ENCODE data around the gene AHRR. TPM values are rescaled to one million over a fixed set of nuclear protein-coding genes. Genes with fewer than 3 reads are reported as not detected.

The AHRR gene
- total and polyA plus RNA-seq, 2 of the 4 experiments (the other 2 are of a cell fraction): 15.6 to 37.1 TPM

DNA sequence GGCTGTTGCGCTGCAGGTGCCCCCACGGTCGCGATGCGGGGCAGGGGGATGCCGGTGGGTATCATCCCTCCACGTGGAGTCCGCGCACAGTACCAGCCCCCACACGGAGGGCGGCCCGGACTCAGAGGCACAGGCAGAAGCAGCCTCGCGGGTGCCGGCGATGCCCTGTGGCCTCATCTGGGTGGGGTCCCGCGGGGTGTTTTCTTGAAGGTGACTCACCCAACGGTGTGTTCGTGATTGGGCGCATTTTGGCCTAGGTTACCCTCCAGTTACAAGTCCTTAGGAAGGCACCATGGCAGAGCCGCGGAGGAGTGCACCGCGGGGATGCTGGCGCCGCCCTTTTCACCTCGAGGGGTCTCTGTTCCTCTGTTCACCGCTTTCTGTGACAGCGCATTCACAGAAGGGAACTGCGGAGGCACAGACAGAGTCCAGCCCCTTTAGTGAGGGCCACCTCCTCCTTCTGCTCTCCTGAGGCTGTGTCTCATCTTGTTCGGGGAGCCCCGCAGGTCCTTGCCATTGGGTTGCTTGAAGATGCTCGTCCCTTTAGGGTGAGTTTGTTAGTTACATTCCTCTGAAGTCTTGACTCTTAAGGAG is 99.9 kb downstream of the AHRR start:
- H3K14ac ChIP-seq (replicated peaks; ENCODE audit: low read depth, low read length): no peak overlapping the region
- POLR2A ChIA-PET (ENCODE audit: unreplicated experiment): no interaction called here
- no peaks in the 10 kb centered on the region; the same call in 1 of the 2 replicates for H4K20me1 ChIP-seq (ENCODE audit: insufficient read depth, low read length)
- H2BK5ac ChIP-seq (ENCODE audit: low read depth, low read length, poor library complexity, severe bottlenecking): no peak overlapping the region
- no peak overlapping the region for H4K8ac ChIP-seq (ENCODE audit: low read depth in 2 of 2, low read length in 2 of 2)
- no peak for ATAC-seq (ENCODE audit: low read depth)
- no peak overlapping the region for H3K18ac ChIP-seq (ENCODE audit: low read depth, low read length)
- peaks cover 8 to 66% of the 10 kb centered on the region in 2 experiments for H3K79me1 ChIP-seq (ENCODE audit: low read depth in 1 of 2, low read length in 2 of 2)
- intact Hi-C loops (cut with micrococcal nuclease): no loop called here
- no peak for DNase-seq
- no peak overlapping the region for H2AK9ac ChIP-seq (replicated peaks; ENCODE audit: low read depth, low read length, poor library complexity)
- H3K9me3 ChIP-seq (ENCODE audit: control insufficient read depth, insufficient read depth, low read length): no peaks in the 10 kb centered on the region
- H3K9ac ChIP-seq (ENCODE audit: low read depth, low read length): no peak overlapping the region
- CTCF ChIA-PET: no interaction called here
- no peak overlapping the region for H3K56ac ChIP-seq (ENCODE audit: extremely low read depth, insufficient read depth, low read length)
- H3K9me1 ChIP-seq (ENCODE audit: insufficient read depth, low read length): peaks cover 7% of the 10 kb centered on the region
- WGBS, 2 experiments (ENCODE audit: extremely low coverage in 2 of 2, insufficient read length in 1 of 2): 92% methylated on average over 22 of the region's 34 CpGs; no CpG with 5 or more reads in 1 of the 2 experiments
- in situ Hi-C loops (cut with MboI; ENCODE audit: low sequenced_read_pairs): no loop called here
- dilution Hi-C loops (cut with HindIII; ENCODE audit: low sequenced_read_pairs, unreplicated experiment): no loop called here
- H3K4ac ChIP-seq (ENCODE audit: low read depth, low read length): no peak overlapping the region
- H2BK20ac ChIP-seq (ENCODE audit: low read depth, low read length): no peak overlapping the region
- no peak overlapping the region for H4K91ac ChIP-seq (ENCODE audit: insufficient read depth, low read depth, low read length)
- H3K4me2 ChIP-seq (ENCODE audit: low read depth, low read length): no peak overlapping the region
- H3K27ac ChIP-seq (ENCODE audit: insufficient read depth, low read length): no peak overlapping the region
- H4K5ac ChIP-seq (ENCODE audit: low read depth, low read length): no peak overlapping the region
- H3K27me3 ChIP-seq (ENCODE audit: control insufficient read depth, insufficient read depth, low read length): no peaks in the 10 kb centered on the region
- peaks cover 54% of the 10 kb centered on the region for H3K36me3 ChIP-seq (ENCODE audit: control insufficient read depth, insufficient read depth, low read length)
- no peak overlapping the region for H3K23ac ChIP-seq (ENCODE audit: low read depth, low read length)
- H3K4me3 ChIP-seq (ENCODE audit: insufficient read depth, low read depth, low read length): no peak overlapping the region
- no TSS peak for BruUV-seq (replicated peaks)
- H3K4me1 ChIP-seq (ENCODE audit: control insufficient read depth, insufficient read depth, low read length): peaks cover 12% of the 10 kb centered on the region
- H2AFZ ChIP-seq (replicated peaks; ENCODE audit: low read length, poor library complexity): no peak overlapping the region
- TF ChIP-seq NFE2L2 (IDR thresholded peaks at IDR 0.05; ENCODE audit: low read depth, low read length) (no peak), POLR2A (IDR thresholded peaks at IDR 0.05; ENCODE audit: low read depth, low read length) (no peak), SMC3 (IDR thresholded peaks at IDR 0.05; ENCODE audit: low read depth, low read length) (no peak), BHLHE40 (IDR thresholded peaks at IDR 0.05; ENCODE audit: low read depth, low read length) (no peak), CHD1 (IDR thresholded peaks at IDR 0.05; ENCODE audit: low read depth, low read length) (no peak), MXI1 (IDR thresholded peaks at IDR 0.05; ENCODE audit: borderline replicate concordance, low read depth, low read length) (no peak), MAZ (IDR thresholded peaks at IDR 0.05; ENCODE audit: borderline replicate concordance, low read depth, low read length) (no peak)
- TF ChIP-seq, protein P1, sequence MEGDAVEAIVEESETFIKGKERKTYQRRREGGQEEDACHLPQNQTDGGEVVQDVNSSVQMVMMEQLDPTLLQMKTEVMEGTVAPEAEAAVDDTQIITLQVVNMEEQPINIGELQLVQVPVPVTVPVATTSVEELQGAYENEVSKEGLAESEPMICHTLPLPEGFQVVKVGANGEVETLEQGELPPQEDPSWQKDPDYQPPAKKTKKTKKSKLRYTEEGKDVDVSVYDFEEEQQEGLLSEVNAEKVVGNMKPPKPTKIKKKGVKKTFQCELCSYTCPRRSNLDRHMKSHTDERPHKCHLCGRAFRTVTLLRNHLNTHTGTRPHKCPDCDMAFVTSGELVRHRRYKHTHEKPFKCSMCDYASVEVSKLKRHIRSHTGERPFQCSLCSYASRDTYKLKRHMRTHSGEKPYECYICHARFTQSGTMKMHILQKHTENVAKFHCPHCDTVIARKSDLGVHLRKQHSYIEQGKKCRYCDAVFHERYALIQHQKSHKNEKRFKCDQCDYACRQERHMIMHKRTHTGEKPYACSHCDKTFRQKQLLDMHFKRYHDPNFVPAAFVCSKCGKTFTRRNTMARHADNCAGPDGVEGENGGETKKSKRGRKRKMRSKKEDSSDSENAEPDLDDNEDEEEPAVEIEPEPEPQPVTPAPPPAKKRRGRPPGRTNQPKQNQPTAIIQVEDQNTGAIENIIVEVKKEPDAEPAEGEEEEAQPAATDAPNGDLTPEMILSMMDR (conservative IDR thresholded peaks at IDR 0.05; ENCODE audit: low read depth, low read length): no peak
- TF ChIP-seq, protein P2, sequence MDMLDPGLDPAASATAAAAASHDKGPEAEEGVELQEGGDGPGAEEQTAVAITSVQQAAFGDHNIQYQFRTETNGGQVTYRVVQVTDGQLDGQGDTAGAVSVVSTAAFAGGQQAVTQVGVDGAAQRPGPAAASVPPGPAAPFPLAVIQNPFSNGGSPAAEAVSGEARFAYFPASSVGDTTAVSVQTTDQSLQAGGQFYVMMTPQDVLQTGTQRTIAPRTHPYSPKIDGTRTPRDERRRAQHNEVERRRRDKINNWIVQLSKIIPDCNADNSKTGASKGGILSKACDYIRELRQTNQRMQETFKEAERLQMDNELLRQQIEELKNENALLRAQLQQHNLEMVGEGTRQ (IDR thresholded peaks at IDR 0.05; ENCODE audit: low read depth, low read length): no peak
- TF ChIP-seq, protein P3, sequence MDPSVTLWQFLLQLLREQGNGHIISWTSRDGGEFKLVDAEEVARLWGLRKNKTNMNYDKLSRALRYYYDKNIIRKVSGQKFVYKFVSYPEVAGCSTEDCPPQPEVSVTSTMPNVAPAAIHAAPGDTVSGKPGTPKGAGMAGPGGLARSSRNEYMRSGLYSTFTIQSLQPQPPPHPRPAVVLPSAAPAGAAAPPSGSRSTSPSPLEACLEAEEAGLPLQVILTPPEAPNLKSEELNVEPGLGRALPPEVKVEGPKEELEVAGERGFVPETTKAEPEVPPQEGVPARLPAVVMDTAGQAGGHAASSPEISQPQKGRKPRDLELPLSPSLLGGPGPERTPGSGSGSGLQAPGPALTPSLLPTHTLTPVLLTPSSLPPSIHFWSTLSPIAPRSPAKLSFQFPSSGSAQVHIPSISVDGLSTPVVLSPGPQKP (IDR thresholded peaks at IDR 0.05; ENCODE audit: borderline replicate concordance, low read depth, low read length): no peak
- no peak overlapping the region for H2BK120ac ChIP-seq (ENCODE audit: low read depth, low read length)
- no peak overlapping the region for H2BK15ac ChIP-seq (ENCODE audit: low read depth, low read length)
- no peak overlapping the region for H2AK5ac ChIP-seq (ENCODE audit: low read depth, low read length)
